Adipocyte (in vitro differentiated cells): ENCODE measurements around the gene EVL.

ENCODE experiments used
- DNase-seq: peaks from one replicate; pipeline ENCODE4 v3.0.0-alpha.2; 2015; ENCODE audit warnings: low read depth
- H3K27me3 ChIP-seq: replicated peaks from 2 replicates; pipeline ENCODE4 v1.7.0; 2013; ENCODE audit warnings: mild to moderate bottlenecking, low read length, moderate library complexity; ENCODE audit not compliant: control insufficient read depth, insufficient read depth
- H3K36me3 ChIP-seq: 2 replicates; pipeline ENCODE4 v1.7.0; 2013; ENCODE audit warnings: low read length, mild to moderate bottlenecking, moderate library complexity; ENCODE audit not compliant: control insufficient read depth, insufficient read depth, severe bottlenecking
- H3K4me1 ChIP-seq: 2 replicates; pipeline ENCODE4 v1.7.0; 2013; ENCODE audit warnings: mild to moderate bottlenecking, low read length, moderate library complexity; ENCODE audit not compliant: control insufficient read depth, insufficient read depth
- H3K4me3 ChIP-seq: 2 replicates; pipeline ENCODE4 v1.7.0; 2013; ENCODE audit warnings: mild to moderate bottlenecking, low read length, moderate library complexity
- H3K9ac ChIP-seq: 2 replicates; pipeline ENCODE4 v1.7.0; 2013; ENCODE audit warnings: mild to moderate bottlenecking, low read length, moderate library complexity
- H3K9me3 ChIP-seq: 2 replicates; pipeline ENCODE4 v1.7.0; 2013; ENCODE audit warnings: mild to moderate bottlenecking, low read length, moderate library complexity; ENCODE audit not compliant: control insufficient read depth

Gene EVL

GRCh38 chr14:100041271-100041670 lies 24.0 kb upstream of the EVL start:
- Histone ChIP-seq H3K4me1 (peaks cover 19% of the 10 kb centered on the region), H3K36me3 (no peaks in the 10 kb centered on the region), H3K4me3 (no peak overlapping the region), H3K27me3 (no peaks in the 10 kb centered on the region), H3K9me3 (no peaks in the 10 kb centered on the region), H3K9ac (no peak overlapping the region)
- DNase-seq, result no peak

- Histone ChIP-seq H3K36me3 (no peaks in the 10 kb centered on the region), H3K9me3 (no peaks in the 10 kb centered on the region), H3K4me1 (peaks cover 16% of the 10 kb centered on the region), H3K27me3 (no peaks in the 10 kb centered on the region), H3K4me3 (no peak overlapping the region), H3K9ac (peak overlapping the region; percentile 59)
- no peak for DNase-seq
Observed at GRCh38 chr14:100042286-100042685, 22.9 kb upstream of the EVL start.

GRCh38 chr14:100045642-100046344 lies 19.4 kb upstream of the EVL start:
- Histone ChIP-seq H3K4me1 (peaks cover 30% of the 10 kb centered on the region), H3K4me3 (no peak overlapping the region), H3K9ac (no peak overlapping the region), H3K27me3 (no peaks in the 10 kb centered on the region), H3K9me3 (no peaks in the 10 kb centered on the region), H3K36me3 (no peaks in the 10 kb centered on the region)
- DNase-seq, result peak; percentile 84

GRCh38 chr14:100047600-100047999 lies 17.6 kb upstream of the EVL start:
- Histone ChIP-seq H3K4me1 (peaks cover 25% of the 10 kb centered on the region), H3K4me3 (no peak overlapping the region), H3K36me3 (no peaks in the 10 kb centered on the region), H3K9ac (no peak overlapping the region), H3K9me3 (no peaks in the 10 kb centered on the region), H3K27me3 (no peaks in the 10 kb centered on the region)
- DNase-seq, result no peak

GRCh38 chr14:100048786-100049185 lies 16.4 kb upstream of the EVL start:
- DNase-seq, result no peak
- H3K4me3 ChIP-seq, result no peak overlapping the region
- no peaks in the 10 kb centered on the region for H3K27me3 ChIP-seq
- H3K4me1 ChIP-seq, result peaks cover 21% of the 10 kb centered on the region
- H3K9me3 ChIP-seq, result no peaks in the 10 kb centered on the region
- H3K9ac ChIP-seq, result no peak overlapping the region
- no peaks in the 10 kb centered on the region for H3K36me3 ChIP-seq

GRCh38 chr14:100049220-100049619 lies 16.0 kb upstream of the EVL start:
- H3K4me3 ChIP-seq, result no peak overlapping the region
- H3K9ac ChIP-seq, result no peak overlapping the region
- no peaks in the 10 kb centered on the region for H3K9me3 ChIP-seq
- H3K27me3 ChIP-seq, result no peaks in the 10 kb centered on the region
- H3K36me3 ChIP-seq, result no peaks in the 10 kb centered on the region
- DNase-seq, result peak; percentile 66
- peaks cover 21% of the 10 kb centered on the region for H3K4me1 ChIP-seq

GRCh38 chr14:100051103-100051502 lies 14.1 kb upstream of the EVL start:
- DNase-seq, result no peak
- H3K27me3 ChIP-seq, result no peaks in the 10 kb centered on the region
- H3K4me1 ChIP-seq, result peaks cover 17% of the 10 kb centered on the region
- H3K9me3 ChIP-seq, result no peaks in the 10 kb centered on the region
- no peaks in the 10 kb centered on the region for H3K36me3 ChIP-seq
- H3K4me3 ChIP-seq, result no peak overlapping the region
- H3K9ac ChIP-seq, result no peak overlapping the region

- H3K9ac ChIP-seq, result no peak overlapping the region
- no peak for DNase-seq
- H3K27me3 ChIP-seq, result no peaks in the 10 kb centered on the region
Observed at GRCh38 chr14:100051543-100051942, 13.7 kb upstream of the EVL start.

GRCh38 chr14:100052819-100053218 lies 12.4 kb upstream of the EVL start:
- Histone ChIP-seq H3K4me1 (peaks cover 17% of the 10 kb centered on the region), H3K9ac (no peak overlapping the region), H3K4me3 (no peak overlapping the region), H3K36me3 (no peaks in the 10 kb centered on the region), H3K9me3 (no peaks in the 10 kb centered on the region), H3K27me3 (no peaks in the 10 kb centered on the region)
- DNase-seq, result no peak

More at GRCh38 chr14:100051543-100051942, 13.7 kb upstream of the EVL start:
- H3K4me3 ChIP-seq, result no peak overlapping the region
- no peaks in the 10 kb centered on the region for H3K9me3 ChIP-seq
- peaks cover 17% of the 10 kb centered on the region for H3K4me1 ChIP-seq
- H3K36me3 ChIP-seq, result no peaks in the 10 kb centered on the region

- DNase-seq, result no peak
- Histone ChIP-seq H3K27me3 (no peaks in the 10 kb centered on the region), H3K4me3 (no peak overlapping the region), H3K36me3 (no peaks in the 10 kb centered on the region), H3K9ac (no peak overlapping the region), H3K4me1 (peaks cover 5% of the 10 kb centered on the region), H3K9me3 (no peaks in the 10 kb centered on the region)
Observed at GRCh38 chr14:100054316-100055075, 10.7 kb upstream of the EVL start.

- no peak for DNase-seq
- Histone ChIP-seq H3K36me3 (no peaks in the 10 kb centered on the region), H3K27me3 (no peaks in the 10 kb centered on the region), H3K4me1 (no peaks in the 10 kb centered on the region), H3K4me3 (no peak overlapping the region), H3K9me3 (no peaks in the 10 kb centered on the region), H3K9ac (no peak overlapping the region)
Observed at GRCh38 chr14:100056431-100056830, 8.8 kb upstream of the EVL start.
